GM04503 (cell line): ENCODE measurements around the gene CHST8.
"Not testable (repeated sequence)": the region's sequence is repeated elsewhere in the genome, so short reads cannot be mapped to it uniquely, and the experiment has no call there.

Source experiments
- DNase-seq: peaks from one replicate; pipeline ENCODE4 v3.0.0-alpha.2; 2012; ENCODE audit warnings: low read depth

CHST8 gene

DNA sequence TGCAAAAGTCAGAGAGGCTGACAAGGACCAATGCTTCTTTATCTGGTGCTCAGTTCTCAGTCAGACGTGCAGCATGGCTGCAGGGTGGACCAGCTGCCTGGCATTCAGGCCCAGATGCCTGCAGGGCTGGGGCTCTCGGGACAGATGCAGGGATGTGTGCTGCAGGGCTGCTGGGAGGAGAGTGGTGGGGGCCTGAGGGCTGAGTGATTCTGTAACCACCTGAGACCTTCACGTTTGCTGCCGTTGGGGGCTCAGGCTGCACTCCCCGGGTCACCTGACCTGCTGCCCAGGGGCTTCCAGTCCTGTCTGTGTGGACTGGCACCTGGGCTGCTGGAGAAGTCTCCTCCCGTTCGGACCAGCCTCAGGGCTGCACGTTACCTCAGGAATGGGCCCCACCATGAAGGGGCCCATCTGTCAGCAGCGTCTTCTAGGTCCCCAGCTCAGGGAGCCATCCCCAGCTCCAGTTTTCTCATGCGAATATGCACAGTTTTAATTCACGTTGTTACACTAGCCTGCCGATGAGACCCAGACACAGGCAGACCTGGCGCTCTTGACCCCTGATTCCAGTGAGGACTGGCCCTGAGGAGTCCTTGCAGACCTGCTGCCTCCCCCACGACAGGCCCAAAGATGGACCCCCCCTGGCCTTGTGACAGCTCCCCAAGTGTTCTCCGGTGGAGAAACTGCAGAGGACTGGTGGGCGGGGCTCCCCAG lies 191.8 kb downstream of the CHST8 start:
- no peak for DNase-seq

GRCh38 chr19:33814181-33815165 lies 192.7 kb downstream of the CHST8 start:
- DNase-seq = no peak

DNA sequence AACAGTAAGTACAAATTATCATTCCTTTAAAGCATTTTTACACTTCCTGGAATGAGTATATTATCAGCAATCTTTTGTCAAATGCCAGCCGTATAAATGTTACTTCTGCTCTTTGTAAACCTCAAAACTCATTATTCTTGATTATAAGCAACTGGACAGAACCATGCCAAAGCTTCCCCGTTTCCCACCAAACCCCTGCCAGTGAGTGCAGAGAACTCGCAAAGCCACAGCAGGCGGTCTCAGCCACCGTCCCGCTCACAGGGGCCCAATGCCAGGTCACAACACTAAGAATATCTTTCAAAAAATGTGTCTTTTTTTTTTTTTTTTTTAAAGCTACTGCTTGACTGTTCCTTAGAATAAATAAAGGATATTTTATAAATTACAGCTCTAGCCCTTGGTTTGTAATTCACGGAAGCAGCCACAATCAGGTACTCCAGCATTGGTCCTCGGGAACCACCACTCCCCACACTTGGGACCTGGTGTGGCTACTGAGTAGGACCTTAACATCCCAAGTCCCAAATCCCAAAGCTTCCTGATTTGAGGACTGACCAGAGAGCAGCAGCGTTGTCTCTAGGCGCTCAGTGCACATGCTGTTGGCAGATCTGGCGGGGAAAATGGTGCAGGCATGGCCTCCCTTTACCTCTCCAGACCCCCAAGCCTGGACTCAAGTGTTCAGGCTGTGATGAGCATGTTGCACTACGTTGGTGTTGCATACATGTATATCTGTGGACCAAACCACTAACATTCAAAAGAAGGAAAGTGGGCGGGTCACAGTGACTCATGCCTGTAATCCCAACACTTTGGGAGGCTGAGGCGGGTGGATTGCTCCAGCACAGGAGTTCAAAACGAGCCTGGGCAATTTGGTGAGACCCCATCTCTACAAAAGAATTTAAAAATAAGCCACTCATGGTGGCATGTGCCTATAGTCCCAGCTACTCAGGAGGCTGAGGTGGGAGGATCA lies 193.9 kb downstream of the CHST8 start:
- no peak for DNase-seq

- no peak for DNase-seq
Observed at GRCh38 chr19:33818411-33818810, 196.7 kb downstream of the CHST8 start.

DNA sequence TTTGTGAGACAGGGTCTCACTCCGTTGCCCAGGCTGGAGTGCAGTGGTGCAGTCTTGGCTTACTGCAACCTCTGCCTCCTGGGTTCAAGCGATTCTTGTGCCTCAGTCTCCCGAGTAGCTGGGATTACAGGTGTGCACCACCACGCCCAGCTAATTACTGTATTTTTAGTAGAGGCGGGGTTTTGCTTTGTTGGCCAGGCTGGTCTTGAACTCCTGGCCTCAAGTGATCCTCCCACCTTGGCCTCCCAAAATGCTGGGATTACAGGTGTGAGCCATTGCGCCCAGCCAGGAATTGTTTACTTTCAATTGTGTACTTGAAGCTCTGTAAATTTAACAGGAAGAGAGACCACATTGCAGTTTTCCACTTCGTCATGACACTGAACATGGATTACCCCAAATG lies 197.3 kb downstream of the CHST8 start:
- not testable (repeated sequence) for DNase-seq

DNA sequence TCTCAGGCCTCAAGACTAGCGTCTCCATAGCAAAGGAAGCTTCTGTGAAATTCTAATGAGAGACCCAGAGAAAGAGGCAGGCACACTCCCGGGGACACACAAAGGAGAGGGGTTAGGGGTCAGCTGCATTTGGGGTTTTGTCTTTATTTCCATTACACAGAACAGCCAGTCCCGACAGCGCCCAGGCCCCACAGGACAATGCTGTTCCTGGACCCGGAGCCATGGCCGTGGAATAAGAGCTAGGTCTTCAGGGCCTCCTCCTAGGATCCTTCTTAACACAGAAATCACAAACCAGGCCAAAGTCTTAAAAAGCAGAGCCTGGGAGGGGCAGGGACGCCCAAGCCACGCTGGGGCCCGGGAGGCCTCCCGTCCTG lies 197.7 kb downstream of the CHST8 start:
- no peak for DNase-seq

DNA sequence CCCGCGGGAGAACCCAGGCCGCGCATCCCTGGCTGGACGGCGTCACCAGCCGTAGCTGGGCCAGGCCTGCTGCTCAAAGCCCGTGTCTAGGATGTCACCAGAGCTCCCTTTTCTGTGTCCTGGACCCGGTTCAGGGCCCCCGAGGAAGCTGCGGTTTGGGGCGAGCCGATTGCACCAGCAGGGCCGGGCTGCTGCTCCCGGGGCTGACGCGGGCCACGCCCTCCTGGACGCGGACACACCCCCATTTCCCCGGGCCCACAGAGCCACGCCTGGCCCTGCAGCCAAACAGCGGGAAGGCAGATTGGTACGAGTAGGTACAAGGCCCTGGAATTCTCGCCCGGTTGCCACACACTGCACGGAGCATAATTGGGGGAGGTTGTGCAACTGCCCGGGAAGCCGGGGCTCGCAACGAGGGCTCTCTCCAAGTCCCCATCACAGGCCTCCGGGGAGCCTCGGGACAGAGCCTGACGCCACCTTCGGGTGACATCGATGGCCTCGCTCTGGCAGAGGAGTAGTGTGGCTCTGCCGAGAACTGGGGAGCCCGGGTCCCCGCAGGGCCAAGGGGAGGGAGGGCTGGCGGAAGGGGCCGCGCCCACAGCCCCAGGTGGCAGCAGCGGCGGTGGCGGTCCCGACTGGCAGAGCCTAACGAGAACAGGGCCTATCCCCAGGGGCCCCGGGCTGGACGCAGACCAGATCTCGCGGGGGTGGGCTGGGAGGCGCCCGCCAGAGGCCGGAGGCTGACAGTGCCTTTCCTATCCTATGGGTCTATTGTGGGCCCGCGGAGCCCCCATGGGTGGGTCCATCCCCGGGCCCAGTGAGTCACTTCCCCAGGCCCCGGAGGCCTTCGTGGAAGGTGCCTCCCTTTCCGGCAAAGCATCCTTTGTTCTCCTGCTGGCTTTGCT lies 198.4 kb downstream of the CHST8 start:
- no peak for DNase-seq

- no peak for DNase-seq
Observed at GRCh38 chr19:33821871-33822270, 200.1 kb downstream of the CHST8 start.
